Fibroblast of pulmonary artery (primary cell): ENCODE data around the gene VMO1.

ENCODE experiments used
- DNase-seq: peaks from one replicate; pipeline ENCODE4 v3.0.0-alpha.2; 2010; ENCODE audit warnings: low read depth
- H3K4me3 ChIP-seq: replicated peaks from 2 replicates; pipeline ENCODE4 v1.5.1; 2011; ENCODE audit warnings: low read depth, mild to moderate bottlenecking, control low read depth, low read length, moderate library complexity
- TF ChIP-seq, protein P1 (sequence below): IDR thresholded peaks from 2 replicates; pipeline ENCODE4 v1.5.1; 2011; ENCODE audit warnings: mild to moderate bottlenecking, control low read depth, low read length, inconsistent platforms; ENCODE audit errors: missing control alignments

The VMO1 gene

DNA sequence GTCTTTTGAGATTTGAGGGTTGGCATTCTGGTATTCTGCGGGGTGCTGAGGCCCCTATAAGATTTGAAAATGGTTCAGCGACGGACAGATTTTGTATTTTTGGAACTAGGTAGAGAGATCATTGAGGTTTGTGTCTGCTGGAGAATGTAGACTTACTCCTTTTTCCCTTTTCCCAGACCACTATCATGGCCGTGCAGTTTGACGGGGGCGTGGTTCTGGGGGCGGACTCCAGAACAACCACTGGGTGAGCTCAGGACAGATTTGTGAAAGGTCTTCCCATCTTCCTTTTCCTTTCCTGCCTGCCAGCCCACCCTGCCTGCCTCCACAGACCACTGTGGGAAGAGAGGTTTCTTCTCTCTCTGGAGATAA lies 10.4 kb upstream of the VMO1 start:
- TF ChIP-seq, protein P1, sequence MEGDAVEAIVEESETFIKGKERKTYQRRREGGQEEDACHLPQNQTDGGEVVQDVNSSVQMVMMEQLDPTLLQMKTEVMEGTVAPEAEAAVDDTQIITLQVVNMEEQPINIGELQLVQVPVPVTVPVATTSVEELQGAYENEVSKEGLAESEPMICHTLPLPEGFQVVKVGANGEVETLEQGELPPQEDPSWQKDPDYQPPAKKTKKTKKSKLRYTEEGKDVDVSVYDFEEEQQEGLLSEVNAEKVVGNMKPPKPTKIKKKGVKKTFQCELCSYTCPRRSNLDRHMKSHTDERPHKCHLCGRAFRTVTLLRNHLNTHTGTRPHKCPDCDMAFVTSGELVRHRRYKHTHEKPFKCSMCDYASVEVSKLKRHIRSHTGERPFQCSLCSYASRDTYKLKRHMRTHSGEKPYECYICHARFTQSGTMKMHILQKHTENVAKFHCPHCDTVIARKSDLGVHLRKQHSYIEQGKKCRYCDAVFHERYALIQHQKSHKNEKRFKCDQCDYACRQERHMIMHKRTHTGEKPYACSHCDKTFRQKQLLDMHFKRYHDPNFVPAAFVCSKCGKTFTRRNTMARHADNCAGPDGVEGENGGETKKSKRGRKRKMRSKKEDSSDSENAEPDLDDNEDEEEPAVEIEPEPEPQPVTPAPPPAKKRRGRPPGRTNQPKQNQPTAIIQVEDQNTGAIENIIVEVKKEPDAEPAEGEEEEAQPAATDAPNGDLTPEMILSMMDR, result no peak

DNA sequence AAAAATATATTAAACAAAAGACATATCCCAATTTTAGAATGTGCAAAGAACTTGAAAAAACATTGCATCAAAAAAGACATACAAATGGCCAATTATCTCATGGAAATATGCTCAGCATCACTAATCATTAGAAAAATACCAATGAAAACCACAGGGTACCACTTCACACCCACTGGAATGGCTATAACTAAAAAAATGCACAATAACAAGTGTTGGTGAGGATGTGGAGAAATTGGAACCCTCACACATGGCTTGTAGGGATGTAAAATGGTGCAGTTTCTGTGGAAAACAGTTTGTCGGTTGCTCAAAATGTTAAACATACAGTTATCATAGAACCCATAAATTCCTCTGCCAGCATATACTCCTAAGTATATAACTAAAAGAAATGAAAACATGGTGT lies 9.0 kb upstream of the VMO1 start:
- DNase-seq, result no peak
- TF ChIP-seq, protein P1, result no peak
- H3K4me3 ChIP-seq, result no peak overlapping the region

More for the DNA sequence above, 10.4 kb upstream of the VMO1 start:
- DNase-seq, result peak; percentile 40
- H3K4me3 ChIP-seq, result peak overlapping the region; percentile 100

DNA sequence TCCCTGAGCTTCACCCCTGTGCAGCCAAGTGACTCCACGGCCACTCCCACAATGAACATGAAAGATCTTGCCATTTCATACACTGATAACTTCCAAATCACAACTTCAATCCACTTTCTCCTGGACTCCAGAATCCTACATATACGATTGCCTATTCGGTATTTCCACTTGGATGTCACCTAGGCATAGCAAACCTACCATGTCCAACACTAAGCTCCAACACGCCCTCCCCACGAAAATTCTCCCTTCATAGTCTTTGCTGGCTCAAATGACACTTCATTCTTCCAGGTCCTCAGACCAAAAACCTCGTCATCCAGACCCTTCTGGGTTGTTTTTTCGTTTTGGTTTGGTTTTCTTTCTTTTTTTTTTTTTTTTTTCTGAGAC lies 4.5 kb upstream of the VMO1 start:
- TF ChIP-seq, protein P1, result no peak
- no peak for DNase-seq
- H3K4me3 ChIP-seq, result peak overlapping the region; percentile 65

DNA sequence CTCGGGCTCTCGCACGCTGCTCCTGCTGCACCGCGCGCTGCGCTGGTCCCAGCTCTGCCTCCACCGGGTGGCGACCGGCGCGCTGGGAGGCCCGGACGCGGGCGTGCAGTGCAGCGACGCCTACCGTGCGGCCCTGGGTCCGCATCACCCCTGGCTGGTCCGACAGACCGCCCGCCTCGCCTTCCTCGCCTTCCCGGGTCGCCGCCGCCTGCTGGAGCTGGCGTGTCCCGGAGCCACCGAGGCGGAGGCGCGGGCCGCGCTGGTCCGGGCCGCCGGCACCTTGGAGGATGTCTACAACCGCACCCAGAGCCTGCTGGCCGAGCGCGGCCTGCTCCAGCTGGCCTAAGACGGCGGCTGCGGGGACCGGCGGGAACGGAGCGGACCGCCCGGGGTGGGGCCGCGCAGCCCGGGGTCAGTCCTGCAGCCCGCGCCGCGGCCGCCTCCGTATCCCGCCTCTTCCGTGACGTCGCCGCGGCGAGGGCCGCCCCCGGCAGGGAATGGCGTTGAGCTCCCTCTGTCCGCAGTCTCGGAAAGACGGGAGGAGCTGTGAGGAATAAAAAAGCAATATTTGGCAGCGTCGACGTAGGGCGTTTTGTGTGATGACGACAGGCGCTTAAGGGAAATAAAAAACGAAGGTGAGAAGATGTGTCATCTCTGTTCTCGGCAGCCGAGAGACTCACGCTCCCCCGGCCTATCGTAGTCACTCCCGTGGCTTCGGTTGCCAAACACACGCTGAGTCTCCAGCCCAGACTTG lies 4.0 kb upstream of the VMO1 start:
- TF ChIP-seq, protein P1, result peak; percentile 35
- H3K4me3 ChIP-seq, result peak overlapping the region; percentile 65
- DNase-seq, result peak; percentile 91

DNA sequence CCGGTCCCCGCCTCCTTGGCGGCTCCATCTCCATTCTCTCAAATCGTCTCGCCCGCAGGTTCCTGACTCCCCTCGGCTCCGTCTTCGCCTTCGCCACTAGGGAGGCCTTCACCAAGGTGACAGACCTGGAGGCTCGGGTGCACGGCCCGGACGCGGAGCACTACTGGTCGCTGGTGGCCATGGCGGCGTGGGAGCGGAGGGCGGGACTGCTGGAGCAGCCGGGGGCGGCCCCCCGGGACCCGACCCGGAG lies 3.5 kb upstream of the VMO1 start:
- DNase-seq, result no peak
- peak overlapping the region; percentile 65 for H3K4me3 ChIP-seq

DNA sequence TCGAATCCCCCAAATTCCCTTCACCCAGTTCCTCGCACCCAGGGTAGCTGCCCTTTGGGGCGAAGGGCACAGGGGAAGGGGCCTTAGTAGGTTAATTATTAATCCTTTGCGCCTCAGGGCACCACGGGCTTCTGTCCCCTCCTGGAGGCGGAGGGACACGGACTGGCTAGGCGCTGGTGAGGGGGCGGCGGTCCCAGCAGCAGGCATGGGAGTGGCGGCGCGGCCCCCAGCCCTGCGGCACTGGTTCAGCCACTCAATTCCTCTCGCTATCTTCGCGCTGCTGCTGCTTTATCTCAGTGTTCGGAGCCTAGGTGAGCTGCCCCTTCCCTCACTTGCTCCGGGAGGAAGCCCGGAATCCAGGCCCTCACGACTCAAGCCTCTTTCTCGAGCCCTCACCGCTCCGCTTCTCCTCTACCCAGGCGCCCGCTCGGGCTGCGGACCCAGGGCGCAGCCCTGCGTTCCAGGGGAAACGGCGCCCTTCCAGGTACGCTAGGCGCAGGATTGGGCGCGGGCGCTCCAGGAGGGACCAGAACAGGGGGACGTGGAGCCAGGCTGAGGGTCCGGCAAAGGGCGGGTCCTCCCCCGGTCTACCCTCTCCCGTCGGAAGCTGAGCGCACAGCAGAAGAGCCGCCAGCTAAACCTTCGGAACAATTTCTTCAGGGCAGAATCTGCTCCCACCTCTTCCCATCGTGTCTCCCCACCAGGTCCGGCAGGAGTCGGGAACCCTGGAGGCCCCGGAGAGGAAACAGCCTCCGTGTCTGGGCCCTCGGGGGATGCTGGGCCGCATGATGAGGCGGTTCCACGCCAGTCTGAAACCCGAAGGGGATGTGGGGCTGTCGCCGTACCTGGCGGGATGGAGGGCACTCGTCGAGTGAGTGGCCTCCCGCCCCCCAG lies 2.9 kb upstream of the VMO1 start, which contains the start of gene GLTPD2:
GLTPD2 (plus strand) TSS at position 158 of the 894 bp plus-strand sequence; CDS start at position 206, 48 bp downstream.
- H3K4me3 ChIP-seq, result peak within 1 kb of the TSS; percentile 65
- DNase-seq, result no peak
- TF ChIP-seq, protein P1, result no peak

More for the DNA sequence above, 3.5 kb upstream of the VMO1 start:
- TF ChIP-seq, protein P1, result no peak
